ENCODE results near the gene PSME4.
"Not testable (repeated sequence)": the region's sequence is repeated elsewhere in the genome, so short reads cannot be mapped to it uniquely, and the experiment has no call there.

Gene PSME4

DNA sequence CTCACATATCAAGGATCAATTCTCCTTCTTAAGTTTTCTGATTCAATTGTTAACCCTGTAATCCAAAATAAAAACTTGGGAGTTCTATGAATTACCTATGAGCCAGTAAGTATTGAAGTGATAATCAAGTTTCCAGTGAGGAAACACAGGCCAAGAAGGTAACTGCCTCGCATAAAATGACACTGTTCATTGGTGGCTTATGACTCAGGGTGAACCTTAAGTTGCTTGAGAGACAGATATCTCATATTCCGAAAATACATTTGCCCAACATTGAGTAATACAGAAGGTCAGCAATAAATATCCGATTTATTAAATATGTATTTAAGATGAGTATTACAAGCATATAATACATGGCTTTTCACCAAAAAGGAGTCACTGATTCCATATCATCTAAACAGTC lies 31.9 kb downstream of the PSME4 start:
- Mint-ChIP-seq H3K4me3 (no peak overlapping the region), H3K9me3 (no peaks in the 10 kb centered on the region), H3K4me1 (no peaks in the 10 kb centered on the region), H3K36me3 (peaks cover 74% of the 10 kb centered on the region), H3K27ac (no peak overlapping the region)
- DNase-seq (ENCODE audit: low spot score in 2 of 2) = no peak
- ATAC-seq = no peak

DNA sequence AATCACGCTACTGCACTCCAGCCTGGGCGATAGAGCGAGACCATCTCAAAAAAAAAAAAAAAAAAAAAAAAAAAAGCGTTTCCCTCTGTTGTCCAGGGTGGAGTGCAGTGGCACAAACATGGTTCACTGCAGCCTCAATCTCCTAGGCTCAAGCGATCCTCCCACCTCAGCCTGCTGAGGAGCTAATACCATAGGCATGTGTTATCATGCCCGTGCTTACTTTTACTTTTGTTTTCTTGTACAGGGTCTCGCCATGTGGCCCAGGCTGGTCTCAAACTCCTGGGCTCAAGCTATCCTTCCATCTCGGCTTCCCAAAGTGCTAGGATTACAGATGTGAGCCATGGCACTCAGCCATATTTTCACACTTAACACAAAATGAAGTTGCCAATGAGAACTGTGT lies 37.5 kb downstream of the PSME4 start:
- Mint-ChIP-seq H3K4me1 (peaks cover 4% of the 10 kb centered on the region), H3K36me3 (peaks cover 98% of the 10 kb centered on the region), H3K4me3 (no peak overlapping the region), H3K27ac (peak overlapping the region; percentile 65), H3K9me3 (no peaks in the 10 kb centered on the region)
- ATAC-seq (no peak), DNase-seq (ENCODE audit: low spot score in 2 of 2) (no peak)

DNA sequence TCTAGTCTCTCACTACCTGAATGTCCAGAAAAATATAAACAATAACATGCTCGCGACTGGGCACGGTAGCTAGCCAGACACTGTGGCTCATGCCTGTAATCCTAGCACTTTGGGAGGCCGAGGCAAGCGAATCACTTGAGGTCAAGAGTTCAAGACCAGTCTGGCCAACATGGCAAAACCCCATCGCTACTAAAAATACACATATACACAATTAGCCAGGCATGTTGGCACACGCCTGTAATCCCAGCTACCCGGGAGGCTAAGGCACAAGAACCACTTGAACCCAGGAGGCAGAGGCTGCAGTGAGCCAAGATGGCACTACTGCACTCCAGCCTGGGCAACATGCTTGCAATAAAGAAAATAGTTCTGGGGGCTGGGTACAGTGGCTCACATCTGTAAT lies 44.5 kb downstream of the PSME4 start:
- Mint-ChIP-seq H3K27ac (peak overlapping the region; percentile 29), H3K36me3 (peaks cover 87% of the 10 kb centered on the region)
- H3K4me3 Mint-ChIP-seq; ATAC-seq; DNase-seq (ENCODE audit: low spot score in 2 of 2); H3K9me3 Mint-ChIP-seq; H3K4me1 Mint-ChIP-seq: not testable (repeated sequence)

DNA sequence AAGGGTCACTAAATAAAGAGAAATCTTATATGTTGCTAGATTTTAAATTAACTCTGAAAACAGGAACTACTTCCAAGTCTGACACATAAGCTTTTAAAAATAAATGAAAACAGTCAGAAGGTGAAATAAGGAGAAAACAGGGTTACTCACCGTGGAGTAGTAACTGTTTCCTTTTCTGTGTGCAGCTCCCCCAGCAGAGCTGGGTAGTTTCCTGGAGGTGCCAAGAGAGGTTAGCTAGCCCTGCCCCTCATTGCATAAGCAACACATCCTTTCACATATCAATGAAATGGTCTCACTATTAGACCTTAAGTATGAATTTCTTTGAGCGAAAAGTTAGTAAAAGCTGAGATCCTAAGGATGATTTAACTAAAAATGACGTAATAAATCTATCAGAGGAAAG lies 57.1 kb downstream of the PSME4 start:
- ATAC-seq (peak; percentile 100), DNase-seq (ENCODE audit: low spot score in 2 of 2) (no peak)
- H3K36me3 Mint-ChIP-seq = peaks cover 72% of the 10 kb centered on the region
- H3K27ac Mint-ChIP-seq = peak overlapping the region; percentile 87
- peaks cover 10% of the 10 kb centered on the region for H3K4me1 Mint-ChIP-seq
- peak overlapping the region; percentile 8 for H3K4me3 Mint-ChIP-seq
- H3K9me3 Mint-ChIP-seq = no peaks in the 10 kb centered on the region

DNA sequence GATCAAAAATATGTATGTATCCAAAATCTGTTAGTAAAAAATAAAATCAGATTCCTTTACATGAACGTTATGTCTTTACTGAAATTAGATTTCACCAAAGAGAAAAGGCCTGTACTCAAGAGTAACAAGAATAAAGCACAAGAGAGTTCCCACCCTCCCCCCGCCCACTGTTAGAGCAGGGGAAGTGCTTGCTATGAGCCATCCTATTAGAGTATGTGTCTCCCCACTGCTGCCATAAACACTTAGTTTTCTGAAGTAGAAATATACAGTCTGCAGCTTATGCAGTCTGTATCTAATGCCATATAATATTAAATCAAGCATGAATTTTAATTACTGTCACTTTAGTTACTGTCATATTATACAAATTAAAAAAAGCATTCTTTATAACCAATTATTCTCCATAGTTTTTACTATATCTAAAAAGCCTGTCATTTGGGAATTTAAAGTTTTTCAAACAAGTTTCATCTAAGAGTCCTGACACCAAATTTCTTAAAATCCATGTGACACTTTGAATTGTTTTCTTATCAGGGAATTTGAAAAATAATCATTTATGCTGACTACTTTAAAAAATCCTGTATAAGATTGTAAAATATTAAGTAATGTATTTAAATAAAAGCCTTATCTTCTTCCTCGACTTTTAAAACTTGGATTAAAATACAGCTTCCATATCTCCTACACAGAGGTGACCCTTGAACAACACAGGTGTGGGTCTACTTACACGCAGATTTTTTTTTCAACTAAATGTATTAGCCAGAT lies 59.2 kb downstream of the PSME4 start:
- peaks cover 76% of the 10 kb centered on the region for H3K36me3 Mint-ChIP-seq
- ATAC-seq = no peak
- DNase-seq (ENCODE audit: low spot score in 2 of 2) = no peak
- no peaks in the 10 kb centered on the region for H3K9me3 Mint-ChIP-seq
- peaks cover 10% of the 10 kb centered on the region for H3K4me1 Mint-ChIP-seq
- H3K27ac Mint-ChIP-seq = peak overlapping the region; percentile 87
- H3K4me3 Mint-ChIP-seq = no peak overlapping the region

DNA sequence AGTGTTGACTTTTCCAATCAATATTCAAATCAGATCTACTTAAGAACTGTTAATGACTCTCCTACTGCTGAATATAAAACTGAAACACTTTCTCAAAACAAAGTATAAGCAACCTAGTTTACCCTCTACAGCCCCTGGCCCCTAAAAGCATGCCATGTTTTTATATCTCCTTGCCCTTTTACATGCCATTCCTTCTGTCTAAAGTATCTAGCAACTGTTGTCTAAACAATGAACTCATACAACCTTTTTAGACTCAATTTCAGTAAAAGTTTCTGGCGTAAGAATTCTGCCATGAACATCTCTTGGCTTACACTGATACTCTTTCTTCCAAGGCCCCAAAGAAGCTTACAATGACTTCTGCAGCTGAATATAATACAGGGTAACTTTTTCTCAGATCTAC lies 63.2 kb downstream of the PSME4 start:
- Mint-ChIP-seq H3K4me1 (no peaks in the 10 kb centered on the region), H3K36me3 (peaks cover 80% of the 10 kb centered on the region), H3K4me3 (no peak overlapping the region), H3K27ac (peak overlapping the region; percentile 55), H3K9me3 (no peaks in the 10 kb centered on the region)
- ATAC-seq (no peak), DNase-seq (ENCODE audit: low spot score in 2 of 2) (no peak)

DNA sequence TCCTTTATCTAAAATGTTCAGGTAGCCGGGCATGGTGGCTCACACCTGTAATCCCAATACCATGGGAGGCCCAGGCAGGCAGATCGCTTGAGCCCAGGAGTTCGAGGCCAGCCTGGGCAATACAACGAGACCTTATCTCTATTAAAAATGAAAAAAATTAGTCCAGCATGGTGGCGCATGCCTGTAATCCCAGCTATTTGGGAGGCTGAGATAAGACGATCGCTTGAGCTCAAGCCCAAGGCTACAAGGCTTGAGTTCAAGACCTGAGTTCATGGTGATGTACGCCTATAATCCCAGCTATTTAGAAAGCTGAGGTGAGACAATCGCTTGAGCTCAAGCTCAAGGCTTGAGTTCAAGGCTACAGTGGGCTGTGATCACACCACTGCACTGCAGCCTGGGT lies 65.4 kb downstream of the PSME4 start:
- H3K36me3 Mint-ChIP-seq = peaks cover 98% of the 10 kb centered on the region
- ATAC-seq (no peak), DNase-seq (ENCODE audit: low spot score in 2 of 2) (no peak)
- H3K4me3 Mint-ChIP-seq = no peak overlapping the region
- no peaks in the 10 kb centered on the region for H3K9me3 Mint-ChIP-seq
- no peaks in the 10 kb centered on the region for H3K4me1 Mint-ChIP-seq
- no peak overlapping the region for H3K27ac Mint-ChIP-seq

DNA sequence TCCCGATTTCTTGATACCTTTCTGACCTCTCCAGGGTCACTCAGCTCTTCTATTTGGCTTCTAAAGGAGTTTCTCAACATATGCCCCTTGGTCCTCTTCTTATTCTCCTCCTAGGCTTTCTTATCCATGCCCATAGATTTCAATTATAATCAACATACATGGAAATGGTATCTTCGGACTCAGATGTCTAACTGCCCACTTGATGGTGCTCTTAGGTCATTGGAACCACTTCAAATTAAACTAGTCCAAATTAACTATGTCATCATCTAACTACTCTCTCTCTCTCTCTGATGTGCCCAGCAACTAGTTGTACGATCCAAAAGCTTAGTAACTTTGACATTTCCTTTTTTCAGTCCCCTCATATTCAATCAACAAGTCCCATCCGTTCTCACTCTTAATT lies 67.8 kb downstream of the PSME4 start:
- H3K9me3 Mint-ChIP-seq = no peaks in the 10 kb centered on the region
- DNase-seq (ENCODE audit: low spot score in 2 of 2) = no peak
- H3K4me3 Mint-ChIP-seq = no peak overlapping the region
- peaks cover 100% of the 10 kb centered on the region for H3K36me3 Mint-ChIP-seq
- H3K27ac Mint-ChIP-seq = peak overlapping the region; percentile 2
- ATAC-seq = no peak
- H3K4me1 Mint-ChIP-seq = no peaks in the 10 kb centered on the region

DNA sequence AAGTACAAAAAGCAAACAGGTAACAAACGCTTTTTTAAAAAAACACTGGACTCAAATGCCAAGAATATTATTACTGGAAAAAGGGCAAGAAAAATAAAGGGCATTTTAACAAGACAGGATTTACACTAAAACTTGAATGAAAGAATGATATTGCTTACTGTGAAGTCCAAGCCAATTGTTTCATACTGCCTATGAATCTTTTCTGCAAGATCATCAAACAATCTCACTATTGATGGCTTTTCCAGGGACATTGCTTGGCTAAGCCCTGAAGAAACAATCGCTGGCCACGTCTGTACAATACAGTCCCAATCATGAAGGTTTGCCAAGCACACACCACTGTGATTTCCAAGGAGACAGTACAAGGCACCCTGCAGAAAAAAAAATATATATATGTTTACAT lies 69.6 kb downstream of the PSME4 start:
- Mint-ChIP-seq H3K4me3 (no peak overlapping the region), H3K9me3 (no peaks in the 10 kb centered on the region), H3K27ac (no peak overlapping the region), H3K4me1 (no peaks in the 10 kb centered on the region), H3K36me3 (peaks cover 100% of the 10 kb centered on the region)
- ATAC-seq (no peak), DNase-seq (ENCODE audit: low spot score in 2 of 2) (no peak)

DNA sequence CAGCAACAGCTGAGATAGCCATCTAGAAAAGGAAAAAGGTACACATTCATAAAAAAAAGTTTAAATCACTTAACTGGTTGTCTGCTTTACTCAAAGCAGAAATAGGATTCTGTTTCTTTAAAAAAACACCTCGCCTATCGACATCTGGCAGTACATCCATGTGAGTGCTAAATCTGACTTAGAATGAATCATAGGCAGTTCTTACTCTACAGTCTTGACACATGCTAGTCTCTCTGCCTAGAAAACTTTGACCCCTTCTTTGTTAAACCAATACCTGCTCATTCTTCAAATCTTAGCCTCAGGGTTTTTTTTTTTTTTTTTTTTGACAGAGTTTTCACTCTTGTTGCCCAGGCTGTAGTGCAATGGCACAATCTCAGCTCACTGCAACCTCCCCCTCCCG lies 73.9 kb downstream of the PSME4 start:
- Mint-ChIP-seq H3K4me1 (no peaks in the 10 kb centered on the region), H3K27ac (peak overlapping the region; percentile 40), H3K9me3 (no peaks in the 10 kb centered on the region), H3K4me3 (no peak overlapping the region), H3K36me3 (peaks cover 100% of the 10 kb centered on the region)
- no peak for DNase-seq (ENCODE audit: low spot score in 2 of 2)
- peak; percentile 93 for ATAC-seq

DNA sequence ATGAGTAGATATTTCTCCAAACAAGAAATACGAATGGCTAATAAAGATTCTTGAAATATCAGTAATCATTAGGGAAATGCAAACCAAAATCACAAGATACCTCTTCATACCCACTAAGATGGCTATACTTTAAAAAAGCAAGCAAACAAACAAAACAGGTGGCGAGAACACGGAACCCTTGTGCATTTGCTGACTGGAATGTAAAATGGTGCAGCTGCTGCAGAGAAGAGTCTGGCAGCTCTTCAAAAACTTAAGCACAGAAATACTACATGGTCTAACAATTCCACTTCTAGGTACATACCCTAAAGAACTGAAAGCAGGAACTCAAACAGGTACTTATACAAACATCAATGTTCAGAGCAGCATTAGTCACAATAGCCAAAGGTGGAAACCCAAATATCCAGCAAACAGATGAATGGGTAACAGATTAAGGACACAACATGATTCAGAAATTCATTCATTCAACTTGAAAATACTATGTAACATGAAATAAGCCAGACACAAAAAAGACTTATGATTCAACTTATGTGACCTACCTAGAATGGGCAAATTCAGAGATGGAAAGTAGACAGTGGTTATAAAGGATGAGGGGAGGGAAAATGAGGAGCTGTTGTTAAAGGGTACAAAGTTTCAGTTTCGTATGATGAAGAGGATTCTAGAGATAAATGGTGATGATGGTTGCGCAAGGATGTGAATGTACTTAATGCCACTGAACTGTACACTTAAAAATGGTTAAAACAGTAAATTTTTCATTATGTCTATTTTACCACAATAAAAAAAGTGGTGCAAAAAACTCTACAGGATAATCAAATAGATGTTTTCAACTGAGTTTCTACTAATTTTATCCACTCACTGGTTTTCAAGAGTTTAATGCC lies 84.2 kb downstream of the PSME4 start:
- H3K9me3 Mint-ChIP-seq = no peaks in the 10 kb centered on the region
- H3K27ac Mint-ChIP-seq = peak overlapping the region; percentile 40
- no peak for DNase-seq (ENCODE audit: low spot score in 2 of 2)
- peaks cover 21% of the 10 kb centered on the region for H3K4me1 Mint-ChIP-seq
- peak; percentile 74 for ATAC-seq
- no peak overlapping the region for H3K4me3 Mint-ChIP-seq
- peaks cover 98% of the 10 kb centered on the region for H3K36me3 Mint-ChIP-seq

DNA sequence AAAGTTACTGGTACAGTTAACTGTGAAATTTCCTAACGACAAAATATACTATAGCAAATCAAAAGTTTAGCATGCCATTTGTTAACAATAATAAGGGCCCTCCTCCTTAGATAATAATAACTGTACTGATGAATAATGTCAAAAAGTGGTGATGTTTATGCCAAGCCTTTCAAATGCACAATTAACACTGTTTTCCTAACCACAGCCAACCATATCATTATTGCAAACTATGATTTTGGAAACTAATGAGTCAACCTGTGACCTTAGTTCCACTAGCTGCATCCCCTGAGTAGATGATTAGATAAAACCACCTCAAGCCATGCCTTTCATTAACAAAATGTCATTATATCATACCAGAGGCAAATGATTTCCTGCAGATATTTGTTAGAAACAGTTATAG lies 85.9 kb downstream of the PSME4 start:
- H3K27ac Mint-ChIP-seq = peak overlapping the region; percentile 10
- no peak overlapping the region for H3K4me3 Mint-ChIP-seq
- peaks cover 28% of the 10 kb centered on the region for H3K4me1 Mint-ChIP-seq
- H3K9me3 Mint-ChIP-seq = no peaks in the 10 kb centered on the region
- ATAC-seq (peak; percentile 82), DNase-seq (ENCODE audit: low spot score in 2 of 2) (no peak)
- H3K36me3 Mint-ChIP-seq = peaks cover 92% of the 10 kb centered on the region

DNA sequence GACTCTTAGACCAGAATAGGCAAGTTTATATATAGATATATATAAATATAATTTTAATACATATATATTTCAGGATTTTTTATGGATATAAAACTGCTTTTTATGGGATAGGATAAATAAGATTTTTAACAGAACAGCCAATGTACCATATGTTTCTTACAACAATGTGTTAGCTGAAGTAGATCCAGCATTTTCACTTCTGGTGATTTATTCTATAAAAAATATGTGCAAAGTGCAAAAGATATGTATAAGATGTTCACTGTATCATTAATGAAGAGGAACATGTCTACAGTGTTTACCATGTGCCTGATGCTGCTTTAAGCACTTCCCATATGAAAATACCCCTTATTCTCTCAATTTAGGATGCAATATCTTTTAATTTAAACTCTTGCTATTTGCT lies 88.8 kb downstream of the PSME4 start:
- no peak overlapping the region for H3K4me3 Mint-ChIP-seq
- H3K27ac Mint-ChIP-seq = peak overlapping the region; percentile 10
- no peak for ATAC-seq
- no peaks in the 10 kb centered on the region for H3K9me3 Mint-ChIP-seq
- H3K4me1 Mint-ChIP-seq = peaks cover 27% of the 10 kb centered on the region
- H3K36me3 Mint-ChIP-seq = peaks cover 91% of the 10 kb centered on the region
- no peak for DNase-seq (ENCODE audit: low spot score in 2 of 2)

DNA sequence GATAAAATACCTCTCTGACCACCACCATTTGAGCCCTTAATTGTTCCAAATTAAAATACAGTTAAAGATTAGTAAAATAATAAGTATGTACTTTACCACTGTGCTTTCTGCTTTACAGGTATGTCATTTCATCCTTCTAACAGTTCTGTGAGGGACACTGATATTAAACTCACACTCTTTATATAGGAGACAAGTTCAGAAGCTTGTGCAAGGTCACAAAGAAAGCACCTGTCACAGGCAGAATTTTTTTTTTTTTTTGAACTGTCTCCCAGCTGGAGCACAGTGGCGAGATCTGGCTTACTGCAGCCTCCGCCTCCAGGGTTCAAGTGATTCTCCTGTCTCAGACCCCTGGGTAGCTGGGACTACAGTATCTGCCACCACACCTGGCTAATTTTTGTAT lies 89.4 kb downstream of the PSME4 start:
- Mint-ChIP-seq H3K4me1 (peaks cover 22% of the 10 kb centered on the region), H3K9me3 (no peaks in the 10 kb centered on the region), H3K27ac (no peak overlapping the region), H3K36me3 (peaks cover 91% of the 10 kb centered on the region), H3K4me3 (no peak overlapping the region)
- DNase-seq (ENCODE audit: low spot score in 2 of 2) = no peak
- ATAC-seq = no peak

DNA sequence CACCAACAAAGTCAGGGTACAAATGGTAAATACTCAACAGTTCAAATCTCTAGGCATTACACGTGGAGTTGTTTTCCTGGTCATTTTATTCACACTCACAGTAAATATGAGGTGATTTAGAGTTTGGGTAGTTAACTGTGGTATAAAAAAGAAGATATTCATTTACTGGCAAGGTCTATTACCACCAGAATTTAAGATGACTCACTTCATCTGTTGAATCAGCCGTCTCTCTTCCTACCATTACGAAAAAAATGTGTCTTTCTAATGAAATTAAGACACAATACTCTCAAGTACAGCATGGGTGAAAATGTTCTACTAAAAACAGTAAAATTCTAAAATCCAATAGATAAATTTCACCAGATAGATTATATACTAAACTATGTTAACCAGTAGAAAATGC lies 90.0 kb downstream of the PSME4 start:
- no peak for DNase-seq (ENCODE audit: low spot score in 2 of 2)
- peaks cover 19% of the 10 kb centered on the region for H3K4me1 Mint-ChIP-seq
- H3K27ac Mint-ChIP-seq = peak overlapping the region; percentile 37
- peak; percentile 64 for ATAC-seq
- peaks cover 91% of the 10 kb centered on the region for H3K36me3 Mint-ChIP-seq
- no peaks in the 10 kb centered on the region for H3K9me3 Mint-ChIP-seq
- H3K4me3 Mint-ChIP-seq = no peak overlapping the region

DNA sequence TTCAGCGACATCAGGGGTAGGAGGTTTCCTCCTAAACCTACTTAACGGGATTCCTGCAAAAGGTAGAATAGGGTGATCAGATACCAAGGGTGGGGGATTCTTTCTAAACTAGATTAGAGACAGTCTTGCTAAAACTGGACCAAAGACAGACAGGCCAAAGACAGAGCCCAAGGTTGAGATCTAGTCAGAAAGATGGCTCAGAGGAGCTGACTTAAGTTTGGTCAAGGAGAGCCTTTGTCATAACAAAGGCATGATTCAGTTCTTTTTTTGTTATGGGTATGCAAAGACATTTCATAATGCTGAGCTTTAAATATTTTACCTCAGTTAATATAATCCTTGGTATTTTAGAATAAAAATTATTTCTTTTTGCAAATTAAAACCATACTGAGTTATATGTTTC lies 93.2 kb downstream of the PSME4 start:
- DNase-seq (ENCODE audit: low spot score in 2 of 2) (no peak), ATAC-seq (no peak)
- Mint-ChIP-seq H3K27ac (peak overlapping the region; percentile 6), H3K36me3 (peaks cover 91% of the 10 kb centered on the region), H3K4me1 (peaks cover 7% of the 10 kb centered on the region), H3K4me3 (no peak overlapping the region), H3K9me3 (no peaks in the 10 kb centered on the region)
